Neural crest cell (in vitro differentiated cells): ENCODE results near the gene PANK1. TPM values are rescaled to one million over a fixed set of nuclear protein-coding genes. Genes with fewer than 3 reads are reported as not detected.
A peak's percentile ranks its signal among the peaks of the same experiment; 100 is the strongest.

ENCODE experiments used
- DNase-seq: peaks from one replicate; pipeline ENCODE4 v3.0.0; 2021; ENCODE audit warnings: low read depth, mixed read lengths, low spot score
- H3K27ac Mint-ChIP-seq: one replicate; pipeline ENCODE4 v1.8.0; 2021; ENCODE audit warnings: mild to moderate bottlenecking, mixed read lengths; ENCODE audit not compliant: unreplicated experiment
- H3K27me3 Mint-ChIP-seq: 2 replicates; pipeline ENCODE4 v1.8.0; 2021; ENCODE audit warnings: low read depth, mild to moderate bottlenecking, mixed read lengths
- H3K36me3 Mint-ChIP-seq: 2 replicates; pipeline ENCODE4 v1.8.0; 2021; ENCODE audit warnings: low read depth, mild to moderate bottlenecking, mixed read lengths
- H3K4me1 Mint-ChIP-seq: 2 replicates; pipeline ENCODE4 v1.8.0; 2021; ENCODE audit warnings: mixed read lengths
- H3K4me3 Mint-ChIP-seq: one replicate; pipeline ENCODE4 v1.8.0; 2021; ENCODE audit warnings: mild to moderate bottlenecking, mixed read lengths
- H3K9me3 Mint-ChIP-seq: 2 replicates; pipeline ENCODE4 v1.8.0; 2021; ENCODE audit warnings: mixed read lengths
- CTCF ChIP-seq: fragments of 200-600 bp; sonication (generic); conservative IDR thresholded peaks from 2 replicates; pipeline ENCODE4 v1.5.0; 2021; ENCODE audit warnings: antibody characterized with exemption, mild to moderate bottlenecking
- total RNA-seq: library from RNA; stranded (reverse); gene quantifications from 2 replicates; pipeline ENCODE4 v1.2.1, GENCODE V29; 2021

The PANK1 gene
- total RNA-seq, 1 donor from 2014 or later, result 46.9 TPM

- Mint-ChIP-seq H3K36me3 (no peaks in the 10 kb centered on the region), H3K4me1 (peaks cover 31% of the 10 kb centered on the region), H3K4me3 (peak overlapping the region; percentile 92), H3K27ac (no peak overlapping the region), H3K27me3 (no peaks in the 10 kb centered on the region), H3K9me3 (peaks cover 2% of the 10 kb centered on the region)
- no peak for DNase-seq
- no peak for TF ChIP-seq CTCF
Observed at GRCh38 chr10:89646889-89647657, 2.0 kb upstream of the PANK1 start.

GRCh38 chr10:89645742-89646172, 715 bp upstream of the PANK1 start:
- H3K27ac Mint-ChIP-seq, result peak overlapping the region; percentile 99
- no peaks in the 10 kb centered on the region for H3K36me3 Mint-ChIP-seq
- H3K27me3 Mint-ChIP-seq, result no peaks in the 10 kb centered on the region
- no peak for DNase-seq
- H3K4me1 Mint-ChIP-seq, result peaks cover 38% of the 10 kb centered on the region
- peak overlapping the region; percentile 92 for H3K4me3 Mint-ChIP-seq
- H3K9me3 Mint-ChIP-seq, result no peaks in the 10 kb centered on the region
- TF ChIP-seq CTCF, result no peak

DNA sequence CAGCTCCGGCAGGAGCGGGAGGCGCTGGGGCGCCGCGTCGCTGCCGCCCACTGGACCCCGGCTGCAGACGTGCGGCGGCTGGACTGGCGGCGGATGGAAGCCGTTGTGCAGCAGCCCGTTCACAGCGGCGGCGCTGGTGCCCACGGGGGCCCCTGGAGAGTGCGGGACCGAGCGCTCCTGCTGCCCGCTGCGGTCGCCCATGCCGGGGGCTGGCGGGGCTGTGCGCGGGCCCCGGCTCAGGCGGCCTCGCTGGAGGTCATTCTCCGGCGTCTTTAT, 413 bp downstream of the PANK1 start:
- DNase-seq, result no peak
- Mint-ChIP-seq H3K4me3 (peak overlapping the region; percentile 92), H3K27me3 (no peaks in the 10 kb centered on the region), H3K36me3 (no peaks in the 10 kb centered on the region), H3K4me1 (peaks cover 47% of the 10 kb centered on the region), H3K9me3 (no peaks in the 10 kb centered on the region), H3K27ac (no peak overlapping the region)
- no peak for TF ChIP-seq CTCF

GRCh38 chr10:89643812-89644690, 991 bp downstream of the PANK1 start:
- Mint-ChIP-seq H3K36me3 (no peaks in the 10 kb centered on the region), H3K4me3 (no peak overlapping the region), H3K4me1 (peaks cover 47% of the 10 kb centered on the region), H3K9me3 (no peaks in the 10 kb centered on the region), H3K27me3 (no peaks in the 10 kb centered on the region), H3K27ac (no peak overlapping the region)
- TF ChIP-seq CTCF, result no peak
- peak; percentile 63 for DNase-seq

- peaks cover 3% of the 10 kb centered on the region for H3K36me3 Mint-ChIP-seq
- DNase-seq, result no peak
- TF ChIP-seq CTCF, result no peak
- H3K27ac Mint-ChIP-seq, result peak overlapping the region; percentile 78
- H3K27me3 Mint-ChIP-seq, result no peaks in the 10 kb centered on the region
- H3K9me3 Mint-ChIP-seq, result no peaks in the 10 kb centered on the region
- peaks cover 51% of the 10 kb centered on the region for H3K4me1 Mint-ChIP-seq
- H3K4me3 Mint-ChIP-seq, result no peak overlapping the region
Observed at GRCh38 chr10:89643431-89643811, 1.6 kb downstream of the PANK1 start.
